ENCODE results near the gene CCNH.

The CCNH gene

DNA sequence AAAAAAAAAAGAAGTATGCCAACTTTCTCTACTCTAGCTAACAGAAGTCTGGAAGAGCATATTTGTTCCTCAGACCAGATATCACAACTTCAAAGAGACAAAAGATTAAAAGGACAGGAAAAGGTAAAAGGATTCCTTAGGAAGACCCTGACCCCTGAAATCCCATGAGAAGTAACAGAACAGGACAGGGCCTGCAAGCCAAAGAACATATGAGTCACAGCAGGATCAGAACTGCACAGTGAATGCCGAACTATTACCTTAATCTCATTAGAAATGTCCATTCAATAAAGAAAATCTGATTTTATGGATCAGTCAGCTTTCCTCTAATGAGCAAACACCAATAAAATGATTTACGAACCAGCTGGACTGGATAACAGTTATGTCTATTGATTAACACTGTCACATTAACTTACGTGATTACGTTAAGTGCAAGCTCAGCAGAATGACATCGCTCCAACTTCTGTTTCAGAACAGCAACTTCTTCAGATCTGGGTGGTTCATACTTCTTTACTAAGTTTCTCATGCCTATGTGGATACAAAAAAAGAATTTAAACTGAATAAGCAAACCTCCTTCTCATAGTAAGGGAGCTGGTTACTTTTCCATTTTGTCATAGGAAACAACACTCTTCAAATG, 13.6 kb downstream of the CCNH start:
- no peak for TF ChIP-seq SIN3A (IDR thresholded peaks at IDR 0.05; ENCODE audit: borderline replicate concordance, insufficient read depth, low read length)
- no peak for TF ChIP-seq FOXP2 (optimal IDR thresholded peaks at IDR 0.05; ENCODE audit: borderline replicate concordance, extremely low read depth, extremely low read length, insufficient read depth)
- TF ChIP-seq POLR2AphosphoS5 (IDR thresholded peaks at IDR 0.05; ENCODE audit: low read depth, low read length), result no peak
- no peak for TF ChIP-seq TAF1 (IDR thresholded peaks at IDR 0.05; ENCODE audit: borderline replicate concordance, insufficient read depth, low read length)
- TF ChIP-seq, protein P1, sequence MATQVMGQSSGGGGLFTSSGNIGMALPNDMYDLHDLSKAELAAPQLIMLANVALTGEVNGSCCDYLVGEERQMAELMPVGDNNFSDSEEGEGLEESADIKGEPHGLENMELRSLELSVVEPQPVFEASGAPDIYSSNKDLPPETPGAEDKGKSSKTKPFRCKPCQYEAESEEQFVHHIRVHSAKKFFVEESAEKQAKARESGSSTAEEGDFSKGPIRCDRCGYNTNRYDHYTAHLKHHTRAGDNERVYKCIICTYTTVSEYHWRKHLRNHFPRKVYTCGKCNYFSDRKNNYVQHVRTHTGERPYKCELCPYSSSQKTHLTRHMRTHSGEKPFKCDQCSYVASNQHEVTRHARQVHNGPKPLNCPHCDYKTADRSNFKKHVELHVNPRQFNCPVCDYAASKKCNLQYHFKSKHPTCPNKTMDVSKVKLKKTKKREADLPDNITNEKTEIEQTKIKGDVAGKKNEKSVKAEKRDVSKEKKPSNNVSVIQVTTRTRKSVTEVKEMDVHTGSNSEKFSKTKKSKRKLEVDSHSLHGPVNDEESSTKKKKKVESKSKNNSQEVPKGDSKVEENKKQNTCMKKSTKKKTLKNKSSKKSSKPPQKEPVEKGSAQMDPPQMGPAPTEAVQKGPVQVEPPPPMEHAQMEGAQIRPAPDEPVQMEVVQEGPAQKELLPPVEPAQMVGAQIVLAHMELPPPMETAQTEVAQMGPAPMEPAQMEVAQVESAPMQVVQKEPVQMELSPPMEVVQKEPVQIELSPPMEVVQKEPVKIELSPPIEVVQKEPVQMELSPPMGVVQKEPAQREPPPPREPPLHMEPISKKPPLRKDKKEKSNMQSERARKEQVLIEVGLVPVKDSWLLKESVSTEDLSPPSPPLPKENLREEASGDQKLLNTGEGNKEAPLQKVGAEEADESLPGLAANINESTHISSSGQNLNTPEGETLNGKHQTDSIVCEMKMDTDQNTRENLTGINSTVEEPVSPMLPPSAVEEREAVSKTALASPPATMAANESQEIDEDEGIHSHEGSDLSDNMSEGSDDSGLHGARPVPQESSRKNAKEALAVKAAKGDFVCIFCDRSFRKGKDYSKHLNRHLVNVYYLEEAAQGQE (IDR thresholded peaks at IDR 0.05; ENCODE audit: insufficient read depth in 1 of 2, low read depth in 2 of 2, low read length in 2 of 2), result no peak

- TF ChIP-seq TAF1 (IDR thresholded peaks at IDR 0.05; ENCODE audit: borderline replicate concordance, insufficient read depth, low read length), result no peak
- no peak for TF ChIP-seq FOXP2 (optimal IDR thresholded peaks at IDR 0.05; ENCODE audit: borderline replicate concordance, extremely low read depth, extremely low read length, insufficient read depth)
Measured at GRCh38 chr5:87394411-87395165, 18.1 kb downstream of the CCNH start.

- TF ChIP-seq, protein P1 (IDR thresholded peaks at IDR 0.05; ENCODE audit: insufficient read depth in 1 of 2, low read depth in 2 of 2, low read length in 2 of 2), result no peak
- TF ChIP-seq SIN3A (IDR thresholded peaks at IDR 0.05; ENCODE audit: borderline replicate concordance, insufficient read depth, low read length), result no peak
- TF ChIP-seq FOXP2 (optimal IDR thresholded peaks at IDR 0.05; ENCODE audit: borderline replicate concordance, extremely low read depth, extremely low read length, insufficient read depth), result no peak
- no peak for TF ChIP-seq TAF1 (IDR thresholded peaks at IDR 0.05; ENCODE audit: borderline replicate concordance, insufficient read depth, low read length)
- no peak for TF ChIP-seq POLR2AphosphoS5 (IDR thresholded peaks at IDR 0.05; ENCODE audit: low read depth, low read length)
Measured at GRCh38 chr5:87393331-87393730, 19.4 kb downstream of the CCNH start.

DNA sequence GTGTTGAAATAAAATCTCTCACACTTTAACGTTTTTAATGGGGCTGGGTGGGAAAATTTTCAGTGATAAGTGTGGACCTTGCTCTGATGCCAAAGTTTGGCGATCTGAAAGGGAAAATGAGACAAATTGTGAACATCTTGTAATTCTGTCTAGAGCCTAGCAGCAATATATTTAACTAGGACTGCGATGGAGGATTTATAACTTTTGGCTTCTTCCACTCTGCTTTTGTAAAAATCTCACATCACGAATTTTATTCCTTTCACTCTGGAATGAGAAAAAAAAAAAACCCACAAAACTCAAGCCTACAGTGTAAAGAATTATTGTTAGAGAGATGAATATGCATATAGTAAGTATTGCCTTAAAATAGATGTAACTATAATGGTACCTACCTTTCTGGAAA, 19.9 kb downstream of the CCNH start:
- no peak for TF ChIP-seq SIN3A (IDR thresholded peaks at IDR 0.05; ENCODE audit: borderline replicate concordance, insufficient read depth, low read length)
- TF ChIP-seq POLR2AphosphoS5 (IDR thresholded peaks at IDR 0.05; ENCODE audit: low read depth, low read length), result no peak
- TF ChIP-seq FOXP2 (optimal IDR thresholded peaks at IDR 0.05; ENCODE audit: borderline replicate concordance, extremely low read depth, extremely low read length, insufficient read depth), result no peak
- TF ChIP-seq TAF1 (IDR thresholded peaks at IDR 0.05; ENCODE audit: borderline replicate concordance, insufficient read depth, low read length), result no peak
- TF ChIP-seq, protein P1 (IDR thresholded peaks at IDR 0.05; ENCODE audit: insufficient read depth in 1 of 2, low read depth in 2 of 2, low read length in 2 of 2), result no peak

DNA sequence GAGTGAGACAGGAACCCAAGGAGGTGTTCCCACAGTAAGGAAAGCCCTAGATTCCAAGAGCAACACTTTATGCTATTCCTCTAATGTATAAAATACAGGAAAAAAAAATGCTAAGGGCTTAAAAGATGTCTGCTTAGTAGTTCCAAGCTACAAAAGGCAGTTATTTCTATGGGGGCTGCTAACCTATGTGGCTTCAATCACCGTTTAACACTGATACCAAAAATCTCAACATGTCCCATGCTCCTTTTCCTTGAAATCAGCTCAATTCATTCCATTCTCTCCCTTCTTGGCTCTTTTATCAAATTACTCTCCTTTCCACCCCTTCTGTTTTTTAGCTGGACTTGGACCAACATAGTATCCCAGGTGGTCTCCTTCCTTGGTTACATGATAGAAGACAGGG, 20.6 kb downstream of the CCNH start:
- TF ChIP-seq SIN3A (IDR thresholded peaks at IDR 0.05; ENCODE audit: borderline replicate concordance, insufficient read depth, low read length), result no peak
- TF ChIP-seq, protein P1 (IDR thresholded peaks at IDR 0.05; ENCODE audit: insufficient read depth in 1 of 2, low read depth in 2 of 2, low read length in 2 of 2), result no peak
- no peak for TF ChIP-seq TAF1 (IDR thresholded peaks at IDR 0.05; ENCODE audit: borderline replicate concordance, insufficient read depth, low read length)
- no peak for TF ChIP-seq FOXP2 (optimal IDR thresholded peaks at IDR 0.05; ENCODE audit: borderline replicate concordance, extremely low read depth, extremely low read length, insufficient read depth)
- TF ChIP-seq POLR2AphosphoS5 (IDR thresholded peaks at IDR 0.05; ENCODE audit: low read depth, low read length), result no peak

Data from PFSK-1 (cell line).